GM12891 (cell line): ENCODE measurements around the gene WDR48.
A peak's percentile ranks its signal among the peaks of the same experiment; 100 is the strongest.

Source experiments
- POLR2A ChIP-seq: IDR thresholded peaks from 2 replicates; pipeline ENCODE4 v1.6.1; 2011; ENCODE audit warnings: low read depth, low read length, control low read depth
- POLR2AphosphoS5 ChIP-seq: IDR thresholded peaks from 2 replicates; pipeline ENCODE4 v1.6.1; 2011; ENCODE audit warnings: low read depth, low read length, control low read depth
- POU2F2 ChIP-seq: IDR thresholded peaks from 2 replicates; pipeline ENCODE4 v1.6.1; 2011; ENCODE audit warnings: low read depth, mild to moderate bottlenecking, control low read depth, low read length, moderate library complexity
- TAF1 ChIP-seq: IDR thresholded peaks from 2 replicates; pipeline ENCODE4 v1.6.1; 2011; ENCODE audit warnings: low read depth, low read length, control low read depth

GRCh38 chr3:39086144-39086543 is 34.3 kb downstream of the WDR48 start:
- TF ChIP-seq POLR2AphosphoS5: no peak
- TF ChIP-seq POLR2A: no peak
- peak; percentile 76 for TF ChIP-seq POU2F2
- no peak for TF ChIP-seq TAF1
